ENCODE measurements around the gene KLHL17.

KLHL17 gene

DNA sequence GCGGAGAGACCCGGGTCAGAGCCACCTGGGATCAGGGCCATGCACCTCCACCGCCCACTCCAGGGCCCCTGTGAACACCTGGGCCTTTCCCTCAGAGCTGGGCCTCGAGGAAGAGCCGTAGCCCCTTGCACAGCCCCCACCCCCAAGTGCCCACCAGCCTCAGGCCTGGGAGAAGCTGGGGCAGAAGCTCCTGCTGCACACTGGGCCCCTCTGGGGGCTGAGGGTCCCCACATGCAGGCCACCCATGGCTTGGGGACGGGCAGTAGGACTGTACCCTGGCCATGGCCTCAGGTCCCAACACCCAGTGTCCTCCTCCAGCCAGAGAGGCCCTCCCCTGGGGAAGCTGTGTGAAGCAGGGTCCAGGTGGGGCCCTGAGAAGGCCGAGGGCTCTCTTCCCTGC is 7.8 kb upstream of the KLHL17 start:
- DNase-seq, result no peak

DNA sequence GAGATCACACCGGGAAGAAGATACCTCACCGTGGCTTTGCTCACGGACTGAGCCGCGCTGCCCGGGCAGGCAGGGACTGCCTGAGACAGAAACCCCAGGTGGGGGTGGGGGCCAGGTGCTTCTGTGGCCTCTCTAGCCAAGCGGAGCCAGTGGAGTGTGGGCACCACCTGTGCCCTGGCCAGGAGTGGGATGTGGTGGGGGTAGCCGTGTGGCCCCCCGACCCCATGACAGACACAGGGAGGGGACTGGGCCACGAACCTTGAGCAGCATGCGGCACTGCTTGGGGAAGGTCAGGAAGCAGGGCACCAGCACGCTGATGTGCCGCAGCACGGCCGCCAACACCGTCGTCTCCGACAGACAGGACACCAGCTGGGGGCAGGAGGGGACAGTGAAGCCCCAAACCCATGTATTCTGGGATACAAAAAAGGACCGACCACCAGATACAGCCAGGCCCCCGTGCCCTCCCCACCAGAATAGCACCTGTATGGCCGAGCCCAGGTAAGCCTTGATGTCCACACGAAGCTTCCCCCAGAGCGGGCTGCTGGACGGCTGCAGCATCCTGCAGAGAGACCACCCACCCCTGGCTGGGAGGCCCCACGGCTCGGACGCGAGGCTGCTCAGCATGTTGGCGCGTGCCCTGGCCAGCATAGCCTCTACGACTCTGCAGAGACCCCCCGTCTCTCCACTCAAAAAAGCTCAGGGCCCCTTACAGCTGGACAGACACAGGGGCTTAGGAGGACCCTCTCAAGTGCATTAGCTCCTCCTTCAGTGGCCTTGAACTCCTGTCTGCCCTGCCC is 6.7 kb upstream of the KLHL17 start:
- no peak for DNase-seq

GRCh38 chr1:954927-955326 is 5.5 kb upstream of the KLHL17 start:
- no peak for DNase-seq

- DNase-seq, result no peak
Observed at GRCh38 chr1:955474-955873, 4.9 kb upstream of the KLHL17 start.

GRCh38 chr1:956636-957035 is 3.7 kb upstream of the KLHL17 start:
- no peak for DNase-seq

- peak; percentile 20 for DNase-seq
Observed at GRCh38 chr1:958823-959730, 1.3 kb upstream of the KLHL17 start, which contains the start of gene NOC2L. NOC2L (minus strand) TSS chr1:959256; CDS start chr1:959240, 16 bp downstream.

DNA sequence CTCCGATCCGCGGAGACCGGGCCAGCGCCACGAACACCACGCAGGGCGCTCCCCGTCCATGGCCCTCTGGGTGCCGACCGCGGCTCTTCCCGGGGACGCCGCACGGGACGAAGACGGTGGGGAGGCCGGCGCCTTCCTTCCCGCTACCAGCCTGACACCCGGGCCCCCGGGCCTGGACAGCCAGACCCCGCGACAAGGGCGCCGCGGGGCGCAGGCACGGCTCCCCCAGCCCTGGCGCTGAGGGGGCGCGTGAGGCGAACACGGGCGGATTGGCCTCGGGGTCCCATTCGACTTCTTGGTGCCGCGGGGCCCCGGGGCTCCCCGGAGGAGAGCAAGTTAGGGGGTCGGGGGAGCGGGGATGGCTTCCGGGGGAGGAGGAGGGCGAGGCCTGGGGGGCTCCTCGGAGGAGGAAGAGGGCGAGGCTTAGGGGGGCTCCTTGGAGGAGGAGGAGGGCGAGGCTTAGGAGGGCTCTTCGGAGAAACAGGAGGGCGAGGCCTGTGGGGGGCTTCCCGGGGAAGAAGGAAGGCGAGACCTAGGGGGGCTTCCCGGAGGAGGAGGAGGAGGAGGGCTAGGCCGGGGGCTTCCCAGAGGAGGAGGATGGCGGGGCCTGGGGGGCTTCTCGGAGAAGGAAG is 537 bp upstream of the KLHL17 start:
- DNase-seq, result no peak

- no peak for DNase-seq
Observed at GRCh38 chr1:961132-961669, 817 bp downstream of the KLHL17 start.

GRCh38 chr1:962381-963300 is 2.3 kb downstream of the KLHL17 start:
- DNase-seq, result no peak

DNA sequence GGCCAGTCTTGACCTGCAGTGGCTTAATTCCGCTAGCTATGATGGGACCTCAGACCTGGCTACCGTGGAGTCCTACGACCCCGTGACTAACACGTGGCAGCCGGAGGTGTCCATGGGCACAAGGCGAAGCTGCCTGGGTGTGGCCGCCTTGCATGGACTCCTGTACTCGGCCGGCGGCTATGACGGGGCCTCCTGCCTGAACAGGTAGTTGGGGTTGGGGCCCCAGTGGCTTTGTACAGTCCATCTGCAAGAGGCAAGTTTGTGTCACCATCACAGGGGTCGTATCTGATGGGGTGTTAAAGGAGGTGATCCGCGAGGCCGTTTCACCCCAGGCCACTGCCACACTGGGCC is 2.9 kb downstream of the KLHL17 start:
- DNase-seq, result no peak

DNA sequence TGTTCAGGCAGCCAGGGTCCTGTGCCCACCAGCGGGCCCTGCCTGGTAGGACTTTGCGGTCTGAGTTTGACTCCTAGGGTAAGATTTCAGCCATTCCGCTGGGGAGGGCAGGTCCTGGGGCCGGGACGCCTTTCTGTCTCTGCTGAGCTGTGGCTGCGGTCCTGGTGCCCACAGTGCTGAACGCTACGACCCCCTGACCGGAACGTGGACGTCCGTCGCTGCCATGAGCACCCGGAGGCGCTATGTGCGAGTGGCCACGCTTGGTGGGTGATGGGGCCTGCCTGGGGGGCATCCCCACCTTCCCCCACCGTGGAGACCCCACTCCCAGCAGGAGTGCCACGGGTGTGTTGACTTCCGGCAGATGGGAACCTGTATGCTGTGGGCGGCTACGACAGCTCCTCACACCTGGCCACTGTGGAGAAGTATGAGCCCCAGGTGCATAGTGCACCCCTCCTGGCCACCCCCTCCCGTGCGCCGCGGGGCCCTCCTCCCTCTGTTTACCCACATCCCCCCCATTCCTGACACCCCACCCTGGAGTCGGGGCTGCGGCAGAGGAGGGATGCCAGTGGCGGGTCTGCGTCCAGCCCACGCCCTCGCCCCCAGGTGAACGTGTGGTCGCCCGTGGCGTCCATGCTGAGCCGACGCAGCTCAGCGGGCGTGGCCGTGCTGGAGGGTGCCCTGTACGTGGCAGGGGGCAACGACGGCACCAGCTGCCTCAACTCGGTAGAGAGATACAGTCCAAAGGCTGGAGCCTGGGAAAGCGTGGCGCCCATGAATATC is 3.6 kb downstream of the KLHL17 start:
- no peak for DNase-seq

GRCh38 chr1:964691-965525 is 4.5 kb downstream of the KLHL17 start:
- DNase-seq, result no peak

GRCh38 chr1:965526-966134 is 5.2 kb downstream of the KLHL17 start:
- DNase-seq, result no peak

GRCh38 chr1:966135-966703 is 5.8 kb downstream of the KLHL17 start, which contains the start of gene PLEKHN1:
PLEKHN1 (plus strand) TSS chr1:966482; CDS start chr1:966532, 50 bp downstream.
- DNase-seq, result no peak

DNA sequence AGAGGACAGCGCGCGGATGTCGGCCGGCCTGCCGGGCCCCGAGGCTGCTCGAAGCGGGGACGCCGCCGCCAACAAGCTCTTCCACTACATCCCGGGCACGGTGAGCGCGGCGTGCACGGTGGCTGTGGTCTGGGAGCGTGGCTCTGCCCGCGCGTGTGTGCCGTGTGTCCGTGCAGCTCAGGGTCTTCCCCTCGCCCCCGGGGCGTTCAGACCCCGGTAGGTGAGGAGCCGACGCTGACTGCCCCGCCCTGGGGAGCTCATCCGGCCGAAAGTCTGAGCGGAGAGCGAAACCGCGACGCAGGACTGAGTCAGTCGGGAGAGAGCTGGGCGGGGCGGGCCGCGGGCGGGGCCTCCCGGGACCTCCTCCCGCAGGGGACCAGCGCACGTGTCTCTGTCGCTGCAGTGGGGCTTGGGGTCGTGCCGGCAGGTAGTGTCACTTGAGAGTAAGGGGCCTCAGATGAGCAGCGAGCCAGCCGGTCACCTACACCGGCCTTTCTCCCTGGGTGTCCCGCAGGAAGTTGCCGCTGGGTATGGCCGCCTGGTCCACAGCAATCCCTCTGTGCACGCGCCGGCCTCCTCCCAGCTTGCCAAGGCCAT is 6.4 kb downstream of the KLHL17 start:
- no peak for DNase-seq

DNA sequence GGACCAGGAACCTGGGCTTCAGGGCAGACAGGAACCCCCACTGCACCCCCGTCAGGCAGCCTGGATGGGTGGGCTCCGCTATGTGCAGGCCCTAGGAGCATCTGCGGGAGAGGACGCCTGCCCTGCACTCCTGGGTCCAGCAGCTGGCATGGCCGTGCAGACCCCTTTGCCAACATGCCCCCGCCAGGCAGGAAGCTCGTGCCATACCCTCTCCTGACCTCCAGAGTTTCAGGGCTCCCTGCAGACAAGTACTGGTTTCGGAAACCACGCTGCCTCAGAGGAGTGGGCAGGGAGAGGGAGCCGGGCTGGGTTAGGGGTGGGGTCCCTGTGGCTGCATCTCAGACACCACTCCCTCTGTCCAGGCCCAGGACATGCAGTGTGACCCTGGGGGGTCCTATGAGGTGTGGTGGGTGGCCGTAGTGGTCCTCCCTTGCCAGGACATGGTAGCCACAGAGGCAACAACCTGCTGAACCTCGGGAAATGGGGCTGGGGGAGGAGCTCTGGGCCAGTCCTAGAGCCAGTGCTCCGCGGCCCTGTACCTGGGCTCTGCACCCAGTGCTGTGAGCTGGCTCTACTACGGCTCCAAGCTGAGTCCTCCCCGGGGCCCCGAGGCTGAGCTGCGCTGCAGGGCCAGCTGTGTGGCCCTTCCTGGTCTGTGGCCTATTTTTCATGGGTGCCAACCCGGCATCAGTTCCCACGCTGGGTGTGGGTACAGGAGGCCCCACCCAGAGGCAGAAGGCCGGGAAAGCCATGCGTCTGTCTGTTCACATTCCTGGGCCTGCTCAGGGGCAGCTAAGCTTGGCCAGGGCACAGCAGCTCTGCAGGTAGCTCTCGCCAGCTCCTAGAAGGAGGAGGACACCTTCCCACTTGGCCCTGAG is 7.3 kb downstream of the KLHL17 start:
- DNase-seq, result no peak

GRCh38 chr1:969260-969855 is 9.0 kb downstream of the KLHL17 start:
- DNase-seq, result no peak
